ENCODE data around the gene PPP4R2. TPM values are rescaled to one million over a fixed set of nuclear protein-coding genes. Genes with fewer than 3 reads are reported as not detected.

The PPP4R2 gene
- total and polyA plus RNA-seq, 2 of the 8 experiments (the other 6 are each of a cell fraction or from before 2014, with no cell fraction given), result 11.5 to 89.9 TPM

- POLR2A ChIA-PET (ENCODE audit: partially characterized antibody), result interaction anchor here (0.9 to 1.9 kb wide), 5 partner anchors 9 to 82 kb away, joined by 3 to 8 read pairs (median 3); partner anchors contain the start of gene PPP4R2
- no peak overlapping the region for H3K18ac ChIP-seq (ENCODE audit: extremely low read depth, low read length)
- H4K91ac ChIP-seq (replicated peaks; ENCODE audit: insufficient read length, low read length), result no peak overlapping the region
- H4K20me1 ChIP-seq (replicated peaks in 1 of 2; ENCODE audit: control insufficient read depth in 1 of 2, insufficient read depth in 2 of 2, low read length in 2 of 2), result peaks cover 0 to 1% of the 10 kb centered on the region in 2 experiments
- DNase-seq (ENCODE audit: low read depth in 1 of 2, low spot score in 2 of 2), result no peak
- no peaks in the 10 kb centered on the region for H3K9me3 ChIP-seq (ENCODE audit: insufficient read depth in 2 of 2, low read depth in 1 of 2, low read length in 1 of 2)
- no peak overlapping the region for H2BK20ac ChIP-seq (ENCODE audit: low read length)
- H3K27me3 ChIP-seq (replicated peaks in 1 of 4; ENCODE audit: control insufficient read depth in 3 of 4, extremely low read depth in 1 of 4, insufficient read depth in 3 of 4, low read length in 3 of 4), result no peaks in the 10 kb centered on the region
- no peak overlapping the region for H4K5ac ChIP-seq (ENCODE audit: insufficient read length, low read depth, low read length)
- H3K56ac ChIP-seq (replicated peaks; ENCODE audit: insufficient read length, low read depth, low read length), result no peak overlapping the region
- no peak overlapping the region; the same call in 1 of the 2 replicates for H3K27ac ChIP-seq (ENCODE audit: low read depth, low read length)
- H3K79me1 ChIP-seq (ENCODE audit: low read depth, low read length), result no peaks in the 10 kb centered on the region; the same call in 1 of the 2 replicates
- no peak overlapping the region for H3K9ac ChIP-seq (replicated peaks in 1 of 4; ENCODE audit: extremely low read depth in 1 of 4, low read depth in 3 of 4, low read length in 3 of 4)
- TF ChIP-seq POLR2AphosphoS5 (IDR thresholded peaks at IDR 0.05; ENCODE audit: low read depth, low read length) (peak; percentile 25; the same call in 1 of the 2 replicates), SIN3A (conservative IDR thresholded peaks at IDR 0.05 in 1 of 2, IDR thresholded peaks at IDR 0.05 in 1 of 2; ENCODE audit: low read depth in 1 of 2, low read length in 2 of 2) (no peak)
- CTCF ChIA-PET (ENCODE audit: partially characterized antibody), result interaction anchor here (0.7 to 1.3 kb wide), 3 partner anchors 15 to 630 kb away, joined by 3 to 4 read pairs (median 3); no protein-coding TSS in a partner anchor
- peaks cover 0 to 13% (median 1%) of the 10 kb centered on the region in 4 experiments; a peak in 2 of 8 replicates for H3K36me3 ChIP-seq (ENCODE audit: control insufficient read depth in 2 of 4, insufficient read depth in 4 of 4, low read length in 3 of 4)
- H3K14ac ChIP-seq (ENCODE audit: insufficient read length), result no peak overlapping the region
- WGBS, 2 experiments (ENCODE audit: extremely low coverage in 1 of 2, insufficient coverage in 1 of 2, insufficient read length in 1 of 2, insufficient replicate concordance in 2 of 2, low coverage in 1 of 2, low lambda C conversion rate in 2 of 2, missing lambda C conversion rate in 1 of 2), result 48% methylated on average over 6 of the region's 6 CpGs; no CpG with 5 or more reads in 1 of the 2 experiments
- H4K8ac ChIP-seq (ENCODE audit: extremely low read depth, insufficient read depth, low read length), result no peak overlapping the region
- FAIRE-seq, result no peak
- no peaks in the 10 kb centered on the region for H3K23me2 ChIP-seq (ENCODE audit: low read depth, low read length)
- no peak overlapping the region for H3K4me2 ChIP-seq (ENCODE audit: insufficient read depth in 1 of 2, low read depth in 2 of 2, low read length in 2 of 2)
- H2AK5ac ChIP-seq (ENCODE audit: low read depth, low read length), result no peak overlapping the region
- peaks cover 0 to 11% (median 3%) of the 10 kb centered on the region in 4 experiments; a peak in 4 of 7 replicates for H3K4me1 ChIP-seq (replicated peaks in 1 of 4; ENCODE audit: control insufficient read depth in 3 of 4, insufficient read depth in 4 of 4, low read length in 3 of 4)
- no peak overlapping the region for H2BK5ac ChIP-seq (ENCODE audit: low read depth, low read length)
- H3K4ac ChIP-seq (replicated peaks; ENCODE audit: insufficient read length, low read depth, low read length), result no peak overlapping the region
- no peaks in the 10 kb centered on the region for H3K79me2 ChIP-seq (ENCODE audit: control insufficient read depth in 1 of 2, insufficient read depth in 2 of 2, low read length in 2 of 2)
- no peak overlapping the region for H3K4me3 ChIP-seq (ENCODE audit: extremely low read depth in 1 of 4, insufficient read depth in 2 of 4, low read depth in 3 of 4, low read length in 4 of 4)
- no peak overlapping the region for H2BK12ac ChIP-seq (ENCODE audit: low read depth, low read length)
- no peak overlapping the region for H2BK15ac ChIP-seq (ENCODE audit: low read length)
- H2BK120ac ChIP-seq (replicated peaks; ENCODE audit: low read depth, low read length), result no peak overlapping the region
- H3K23ac ChIP-seq (ENCODE audit: insufficient read length), result no peak overlapping the region
- no peak overlapping the region for H2AFZ ChIP-seq (ENCODE audit: low read length)
These were observed 74.3 kb downstream of the PPP4R2 start for GRCh38 chr3:73070675-73071575.

All from H1 (cell line).